HG03432 (cell line): ENCODE measurements around the gene BBS2.
A peak's percentile ranks its signal among the peaks of the same experiment; 100 is the strongest.

ENCODE experiments used
- ATAC-seq: cut with Tn5 transposase; IDR thresholded peaks from one replicate; pipeline ENCODE4 v1.9.1; 2021; ENCODE audit warnings: mild to moderate bottlenecking, moderate library complexity; ENCODE audit not compliant: unreplicated experiment

BBS2 gene

DNA sequence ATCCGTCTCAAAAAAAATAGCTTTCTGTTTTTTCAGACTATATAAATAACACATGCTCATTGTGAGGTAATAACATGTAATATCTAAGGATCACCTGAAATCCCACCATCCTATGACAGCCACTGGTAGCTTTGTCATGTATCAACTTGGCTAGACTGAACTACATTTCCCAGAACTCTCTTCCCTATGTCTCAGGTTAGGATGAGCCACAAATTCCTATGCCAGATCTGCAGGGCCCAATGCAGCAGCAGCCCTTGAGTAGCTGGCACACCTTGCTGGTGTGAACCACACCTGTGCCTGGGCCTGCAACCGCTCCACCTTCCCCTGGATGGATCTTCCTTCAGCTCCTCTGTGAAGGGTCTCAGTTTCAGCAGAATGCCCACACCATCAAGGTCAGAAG is 40.4 kb downstream of the BBS2 start:
- no peak for ATAC-seq

DNA sequence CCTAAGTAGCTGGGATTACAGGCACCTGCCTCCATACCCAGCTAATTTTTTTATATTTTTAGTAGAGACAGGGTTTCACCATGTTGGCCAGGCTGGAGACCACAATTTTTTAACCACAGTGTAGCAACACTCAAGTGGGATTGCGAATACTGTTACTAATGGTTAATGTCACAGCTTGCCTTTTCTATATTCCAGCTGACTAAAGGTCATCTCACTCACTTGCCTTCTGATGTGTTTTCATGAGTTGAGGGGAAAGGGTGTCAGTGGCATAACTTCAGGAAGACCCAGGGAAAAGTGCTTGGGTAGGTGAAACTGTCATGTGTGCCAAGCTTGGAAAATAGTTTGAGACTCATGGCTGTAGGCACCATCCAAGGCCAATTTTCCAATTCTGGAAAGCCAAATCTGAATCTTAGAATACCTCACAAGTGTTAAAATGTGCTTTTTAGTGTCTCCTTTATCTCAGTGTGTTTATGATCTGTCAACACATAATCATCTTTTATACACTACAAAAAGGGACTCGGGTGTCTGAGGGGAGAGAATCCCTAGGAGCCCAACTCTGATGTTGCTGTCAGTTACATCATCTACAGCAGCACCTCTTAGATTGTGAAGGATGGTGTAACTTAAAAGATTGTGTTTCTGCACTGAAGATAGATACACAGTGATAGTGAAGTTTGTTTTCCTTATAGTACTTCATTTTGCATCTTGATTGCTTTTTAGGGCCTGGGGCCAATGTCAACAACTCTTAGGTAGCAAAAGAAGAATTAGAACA is 41.4 kb downstream of the BBS2 start:
- ATAC-seq: no peak

DNA sequence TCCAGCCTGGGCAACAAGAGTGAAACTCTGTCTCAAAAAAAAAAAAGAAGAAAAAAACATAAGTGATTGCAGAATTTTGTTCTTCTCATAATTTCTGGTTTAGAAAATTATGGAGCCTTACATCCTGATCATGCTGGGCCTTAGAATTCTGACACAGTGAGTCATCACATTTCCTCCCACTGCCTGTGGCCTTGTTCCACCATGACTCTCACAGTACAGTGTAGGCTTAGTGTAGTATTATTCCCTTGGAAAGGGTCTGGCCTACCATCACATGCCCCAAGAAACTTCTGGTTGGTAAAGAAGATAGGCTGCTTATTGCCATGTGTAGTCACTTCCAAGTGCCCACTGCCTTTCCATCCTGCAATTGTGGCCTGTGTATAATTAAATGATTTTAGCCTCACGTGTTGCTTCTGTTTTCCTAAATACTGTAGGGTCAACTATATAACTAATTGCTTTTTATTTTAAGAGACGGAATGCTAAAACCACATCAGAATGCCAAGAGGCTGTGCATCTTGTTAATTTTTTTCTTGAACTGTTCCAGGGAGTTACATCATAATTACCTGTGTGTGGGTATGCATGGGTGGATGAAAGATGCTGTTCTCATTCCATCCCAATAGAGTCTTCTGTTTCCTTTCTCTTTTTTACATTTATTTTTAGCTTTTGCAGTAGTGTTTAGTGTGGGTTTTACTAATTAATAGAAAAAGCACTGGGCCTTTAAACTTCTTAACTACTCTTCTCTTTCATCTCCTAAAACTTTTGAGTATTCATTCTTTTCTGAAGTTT is 42.5 kb downstream of the BBS2 start:
- ATAC-seq: no peak

DNA sequence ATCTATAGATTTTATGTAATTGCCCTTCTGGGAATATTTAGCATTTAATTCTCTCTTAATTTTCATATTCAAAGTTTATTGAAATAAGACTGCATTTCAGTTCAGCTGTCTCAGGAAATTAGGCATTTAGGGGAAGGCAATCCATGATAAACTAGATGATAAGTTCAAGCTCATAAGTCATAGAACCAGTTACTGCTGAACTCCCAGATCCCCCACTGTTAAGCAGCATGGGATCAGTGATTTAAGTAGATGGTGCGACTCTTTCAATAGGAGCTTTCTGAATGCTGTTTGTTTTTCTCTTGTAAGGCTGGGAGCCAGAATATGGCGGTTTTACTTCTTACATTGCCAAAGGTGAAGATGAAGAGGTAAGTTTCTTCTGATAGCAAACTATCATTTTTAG is 44.6 kb downstream of the BBS2 start:
- no peak for ATAC-seq

DNA sequence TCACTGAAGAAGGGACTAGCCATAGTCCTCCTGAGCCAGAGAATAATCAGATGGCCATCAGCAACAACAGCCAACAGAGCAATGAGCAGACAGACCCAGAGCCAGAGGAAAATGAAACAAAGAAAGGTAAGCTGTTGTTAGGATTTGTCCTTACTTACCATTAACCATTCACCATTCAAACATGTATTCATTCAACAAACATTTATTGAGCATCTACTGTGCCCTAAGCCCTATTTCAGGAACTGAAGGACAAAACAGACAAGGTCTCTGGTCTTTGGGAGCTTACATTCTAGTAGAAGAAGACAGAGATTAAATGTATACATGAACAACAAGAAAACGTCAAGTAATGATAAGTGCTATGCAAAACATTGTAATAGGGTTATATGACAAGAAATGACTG is 49.2 kb downstream of the BBS2 start:
- ATAC-seq: no peak

DNA sequence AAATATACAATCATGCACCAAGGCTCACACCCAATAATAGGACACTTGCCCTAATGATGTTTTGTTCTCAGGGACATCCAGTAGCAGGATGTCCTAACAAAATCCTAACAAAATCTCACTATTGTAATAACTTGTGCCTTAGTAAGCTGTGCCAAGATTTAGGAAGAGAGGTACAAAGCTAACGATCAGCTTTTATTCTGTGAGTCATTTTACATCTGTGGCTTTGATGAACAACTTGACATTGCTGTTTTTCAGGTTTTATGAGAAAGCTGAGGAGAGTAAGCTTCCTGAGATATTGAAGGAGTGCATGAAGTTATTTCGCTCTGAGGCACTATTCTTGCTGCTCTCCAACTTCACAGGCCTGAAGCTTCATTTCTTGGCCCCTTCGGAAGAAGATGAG is 49.6 kb downstream of the BBS2 start:
- ATAC-seq: no peak

DNA sequence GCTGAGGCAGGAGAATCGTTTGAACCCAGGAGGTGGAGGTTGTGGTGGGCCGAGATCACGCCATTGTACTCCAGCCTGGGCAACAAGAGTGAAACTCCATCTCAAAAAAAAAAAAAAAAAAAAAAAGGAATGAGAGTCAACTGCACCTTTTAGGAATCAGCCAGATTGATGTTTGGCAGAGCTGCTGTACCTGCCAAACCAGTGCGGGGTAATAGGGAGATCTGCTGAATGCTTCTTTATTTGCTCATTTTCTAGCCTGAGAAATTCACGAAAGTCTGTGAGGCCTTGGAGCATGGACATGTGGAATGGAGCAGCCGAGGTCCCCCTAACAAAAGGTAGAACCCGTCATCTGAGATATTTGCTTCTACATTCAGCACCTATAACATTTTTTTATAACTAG is 50.1 kb downstream of the BBS2 start:
- no peak for ATAC-seq

DNA sequence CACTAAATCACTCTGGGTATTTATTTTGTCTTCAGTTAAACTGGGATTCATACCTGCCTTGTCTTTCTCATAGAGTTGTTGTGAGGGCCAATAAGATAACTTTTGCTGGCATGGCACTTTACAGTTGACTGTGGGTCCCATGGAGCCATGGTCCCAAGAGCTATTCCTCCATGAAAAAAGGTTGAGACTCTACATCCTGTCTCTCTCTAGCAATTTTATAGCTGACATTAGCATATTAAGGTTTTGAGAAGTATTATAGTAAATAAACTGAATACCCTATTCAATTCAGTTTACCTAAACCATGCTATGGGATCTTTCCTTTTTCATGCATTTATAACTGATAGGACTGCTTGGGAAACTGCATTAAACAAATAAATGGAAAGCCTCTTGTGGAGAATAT is 51.0 kb downstream of the BBS2 start:
- ATAC-seq: no peak

DNA sequence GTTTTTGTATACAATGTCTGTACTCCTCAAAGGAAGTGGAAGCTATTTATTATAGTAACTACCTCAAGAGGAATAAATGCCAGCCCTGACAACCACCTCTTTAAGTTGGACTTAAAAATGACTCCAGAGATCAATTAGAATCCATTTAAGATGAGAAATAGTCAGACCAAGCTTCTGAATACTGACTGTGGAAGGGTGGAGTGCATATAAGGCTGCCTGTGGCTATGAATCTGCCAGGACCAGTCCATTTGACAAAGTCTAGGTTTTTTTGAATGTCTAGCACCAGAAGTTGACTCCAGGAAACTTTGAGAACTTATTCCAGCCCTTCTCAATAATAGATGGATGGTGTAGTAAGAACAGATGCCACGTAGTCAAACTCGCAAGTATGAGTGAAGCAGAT is 53.5 kb downstream of the BBS2 start:
- no peak for ATAC-seq

DNA sequence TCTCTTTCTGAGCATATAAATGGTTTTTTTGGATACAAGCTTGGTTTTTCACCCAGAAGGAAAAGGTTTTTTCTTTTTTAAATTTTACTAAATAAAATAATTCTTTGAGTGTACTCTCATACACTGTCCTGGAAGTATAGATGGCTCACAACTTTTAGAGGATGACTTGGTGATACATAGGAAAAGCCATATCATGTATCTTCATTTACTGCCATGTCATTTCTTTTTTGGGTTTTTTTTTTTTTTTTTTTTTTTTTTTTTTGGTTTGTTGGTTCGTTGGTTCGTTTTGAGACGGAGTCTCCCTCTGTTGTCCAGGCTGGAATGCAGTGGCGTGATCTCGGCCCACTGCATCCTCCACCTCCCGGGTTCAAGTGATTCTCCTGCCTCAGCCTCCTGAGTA is 56.7 kb downstream of the BBS2 start:
- no peak for ATAC-seq

DNA sequence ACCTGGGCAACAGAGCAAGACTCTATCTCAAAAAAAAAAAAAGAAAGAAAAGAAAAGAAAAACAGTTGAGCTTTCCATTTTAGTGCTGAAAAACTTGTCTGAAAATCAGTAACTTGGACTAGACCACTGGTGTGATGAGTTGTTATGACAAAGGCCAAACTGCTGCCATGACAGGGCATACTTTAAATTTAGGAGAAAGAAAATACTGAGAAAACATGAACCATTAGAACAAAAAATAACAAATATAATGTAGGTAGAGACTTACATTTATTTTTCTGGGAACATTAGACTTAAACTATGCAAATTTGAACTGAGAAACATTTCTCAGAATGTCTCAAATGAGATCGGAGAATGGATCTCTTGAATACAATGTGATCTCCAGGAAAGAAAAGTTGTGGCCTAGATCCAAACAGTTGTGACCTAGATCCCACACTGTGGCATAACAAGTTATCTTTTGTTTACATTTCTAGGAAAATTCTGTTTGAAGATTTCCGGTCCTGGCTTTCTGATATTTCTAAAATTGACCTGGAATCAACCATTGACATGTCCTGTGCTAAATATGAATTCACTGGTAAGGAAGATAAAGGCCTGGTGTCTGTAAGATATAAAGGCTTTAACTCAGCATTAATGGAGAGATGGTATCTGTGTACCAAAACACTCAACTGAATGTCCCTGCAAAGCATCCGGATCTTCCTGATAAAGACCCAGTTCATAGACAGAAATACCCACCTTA is 57.6 kb downstream of the BBS2 start:
- ATAC-seq: no peak

DNA sequence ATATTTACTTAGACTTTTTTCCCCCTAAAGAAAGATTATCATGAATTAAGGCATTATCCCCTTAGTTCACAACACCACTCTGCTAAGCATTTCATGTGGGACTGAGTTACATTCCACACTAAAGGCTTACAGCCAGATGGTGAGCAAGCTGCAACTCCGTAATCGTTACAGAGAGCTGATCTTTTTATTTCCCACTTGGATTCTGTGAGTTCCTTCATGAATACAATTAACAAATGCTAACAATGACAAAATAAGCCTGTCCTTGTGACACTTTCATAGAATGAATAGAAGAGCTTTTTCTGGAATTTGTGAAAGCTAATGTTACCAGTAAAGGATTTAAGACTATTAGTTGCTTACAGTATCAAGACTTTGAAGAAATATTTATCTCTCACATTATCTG is 59.7 kb downstream of the BBS2 start:
- ATAC-seq: no peak

DNA sequence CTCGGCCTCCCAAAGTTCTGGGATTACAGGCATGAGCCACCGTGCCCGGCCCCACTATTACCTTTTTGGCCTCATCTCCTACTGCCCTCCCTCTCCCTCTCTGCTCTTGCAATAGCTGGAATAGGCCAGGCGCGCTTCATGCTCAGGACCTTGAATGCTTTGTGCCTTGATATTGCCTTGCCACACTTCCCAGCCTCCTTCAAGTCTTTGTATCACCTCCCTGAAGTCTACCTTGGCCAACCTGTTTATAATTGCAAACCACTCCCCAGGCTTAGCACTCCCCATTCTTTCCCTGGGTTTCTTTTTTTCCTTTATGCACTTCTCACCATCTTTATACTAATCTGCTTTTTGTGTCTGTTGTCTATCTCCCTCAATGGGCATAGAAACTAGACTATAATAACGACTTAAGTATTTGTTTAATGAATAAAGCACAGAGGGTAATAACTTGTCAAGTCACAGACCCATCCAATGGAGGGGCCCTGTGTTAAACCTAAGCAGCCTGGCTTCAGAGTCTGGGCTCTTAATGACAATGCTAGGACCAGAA is 61.8 kb downstream of the BBS2 start:
- no peak for ATAC-seq

DNA sequence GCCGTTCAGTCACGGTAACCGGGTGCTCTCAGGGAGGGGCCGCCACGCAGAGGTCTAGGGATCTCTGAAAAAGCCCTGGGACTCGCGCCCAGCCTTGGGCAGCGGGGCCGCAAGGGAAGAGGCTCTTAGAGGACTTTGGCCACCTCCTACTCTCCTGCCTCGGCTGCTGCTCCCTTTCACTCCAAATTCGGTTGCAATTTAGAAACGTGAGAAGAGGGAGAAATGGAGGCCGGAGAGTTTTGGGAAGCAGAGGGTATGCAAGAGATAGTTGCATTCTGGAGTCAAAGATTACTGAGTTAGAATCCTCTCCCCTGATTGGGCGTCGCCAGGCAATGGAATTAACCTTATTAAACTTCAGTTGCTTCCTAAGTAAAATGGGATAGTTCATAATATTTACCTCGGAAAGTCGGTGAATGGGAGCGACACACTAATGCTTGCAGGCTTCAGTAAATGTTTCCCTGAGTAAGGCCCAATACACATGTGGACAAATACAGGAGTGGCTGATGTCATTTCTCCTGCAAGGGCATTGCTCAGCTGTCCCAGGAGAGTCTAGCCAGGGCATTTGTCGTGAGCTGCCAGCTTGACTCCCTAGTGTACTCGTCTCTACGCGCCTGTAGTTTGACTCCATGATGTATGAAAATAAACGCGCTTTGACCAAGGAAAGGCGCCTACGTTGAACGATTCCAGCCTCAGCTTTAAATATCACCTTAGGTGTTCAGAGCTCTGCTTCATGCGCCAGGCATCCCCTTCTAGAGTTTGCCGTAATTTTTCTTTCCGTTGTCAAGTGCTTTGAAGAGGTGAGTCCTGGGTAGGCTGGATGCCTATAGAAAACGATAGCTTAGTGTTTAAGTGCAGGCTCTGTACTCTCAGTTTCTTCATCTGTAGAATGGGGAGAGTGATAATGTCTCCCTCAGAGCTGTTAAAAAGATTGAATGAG is 67.8 kb downstream of the BBS2 start:
- ATAC-seq: peak; percentile 51

DNA sequence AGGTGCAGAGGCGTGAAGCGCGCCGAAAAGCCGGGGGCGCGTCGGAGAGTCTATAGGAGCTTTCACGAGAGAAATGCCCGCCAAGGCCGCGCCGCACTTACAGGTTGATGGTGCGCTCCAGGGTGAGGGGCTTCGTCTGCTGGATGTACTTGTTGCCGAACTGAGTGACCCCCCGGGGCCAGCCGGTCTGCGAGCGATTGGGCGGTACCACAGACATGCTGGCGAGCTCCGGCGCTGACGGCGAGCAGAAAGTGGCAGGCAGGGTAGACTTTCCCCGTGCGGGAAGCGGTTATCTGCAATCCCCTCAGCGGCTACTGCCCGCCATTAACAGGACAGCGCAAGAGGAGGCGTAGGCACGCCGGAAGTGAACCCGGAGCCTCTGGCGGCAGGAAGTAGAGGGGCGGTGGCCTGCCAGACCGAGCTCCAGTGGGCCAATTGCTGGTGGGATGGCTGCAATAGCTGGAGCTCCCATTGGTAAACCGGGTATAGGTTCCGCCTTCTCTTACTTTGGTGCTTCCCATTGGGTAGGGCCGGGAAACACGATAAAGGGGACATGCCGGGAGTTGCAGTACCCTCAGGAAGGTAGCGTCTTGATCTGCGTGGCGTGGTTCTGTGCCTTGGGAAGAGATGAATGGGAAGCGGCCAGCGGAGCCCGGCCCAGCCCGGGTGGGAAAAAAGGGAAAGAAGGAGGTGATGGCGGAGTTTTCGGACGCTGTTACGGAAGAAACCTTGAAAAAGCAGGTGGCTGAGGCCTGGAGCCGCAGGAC is 68.7 kb downstream of the BBS2 start, which contains the start of the genes NUDT21 and OGFOD1:
Gene NUDT21, minus strand, starts transcription at position 347 of the 767 bp plus-strand sequence. Its CDS starts 130 bp downstream, at position 217.
Gene OGFOD1, plus strand, starts transcription at position 569 of the 767 bp plus-strand sequence. Its CDS starts 59 bp downstream, at position 628.
- ATAC-seq: peak; percentile 98

DNA sequence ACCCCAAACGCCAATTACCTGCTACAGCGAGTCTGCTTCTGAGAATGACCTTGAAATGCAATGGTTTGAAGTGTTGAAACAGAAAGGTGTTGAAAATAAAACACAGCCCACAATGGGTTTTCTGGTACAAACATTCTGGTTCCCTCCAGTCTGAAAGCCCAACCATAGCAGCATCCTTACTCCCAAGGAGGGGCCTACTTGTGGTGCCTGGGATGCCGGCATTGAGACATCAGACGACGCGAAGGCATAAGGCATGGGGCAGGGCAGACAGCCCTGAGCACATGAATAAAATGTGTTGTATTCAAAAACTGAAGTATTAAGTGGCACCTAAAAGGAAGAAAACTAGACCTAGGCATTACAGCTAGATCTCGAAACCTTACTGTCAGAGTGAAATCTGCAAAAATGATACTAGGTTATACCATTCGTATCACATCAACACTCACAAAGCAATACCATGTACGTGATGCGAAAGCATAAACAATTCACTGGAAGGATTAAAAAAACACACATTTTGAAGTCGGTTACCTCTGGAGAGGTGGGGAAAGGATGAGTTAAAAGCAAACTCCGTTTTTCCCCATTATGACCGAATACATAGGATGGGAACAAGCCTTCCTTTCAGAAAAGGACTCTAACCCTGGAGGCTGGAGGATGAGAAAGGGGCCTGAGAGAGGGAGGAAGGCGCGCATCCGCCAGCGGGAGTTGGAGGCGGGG is 69.4 kb downstream of the BBS2 start:
- ATAC-seq: peak; percentile 36

DNA sequence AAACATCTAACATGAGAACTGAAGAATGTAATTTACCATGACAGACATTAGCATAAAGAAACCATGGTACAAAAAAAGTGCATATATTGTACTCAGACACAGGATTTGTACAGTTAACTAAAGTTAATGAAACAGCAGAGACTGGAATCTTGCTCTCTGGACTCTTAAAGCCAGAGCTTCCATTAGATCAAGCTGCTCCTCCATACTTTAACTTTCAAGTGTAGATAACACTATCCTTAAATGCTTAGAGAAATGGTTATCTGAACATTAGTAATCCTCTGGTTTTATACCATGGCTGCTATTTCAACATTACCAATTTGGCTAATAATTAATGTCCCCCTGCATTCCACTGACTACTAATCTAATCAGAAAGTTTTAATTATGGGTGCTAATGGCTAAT is 71.8 kb downstream of the BBS2 start:
- no peak for ATAC-seq

DNA sequence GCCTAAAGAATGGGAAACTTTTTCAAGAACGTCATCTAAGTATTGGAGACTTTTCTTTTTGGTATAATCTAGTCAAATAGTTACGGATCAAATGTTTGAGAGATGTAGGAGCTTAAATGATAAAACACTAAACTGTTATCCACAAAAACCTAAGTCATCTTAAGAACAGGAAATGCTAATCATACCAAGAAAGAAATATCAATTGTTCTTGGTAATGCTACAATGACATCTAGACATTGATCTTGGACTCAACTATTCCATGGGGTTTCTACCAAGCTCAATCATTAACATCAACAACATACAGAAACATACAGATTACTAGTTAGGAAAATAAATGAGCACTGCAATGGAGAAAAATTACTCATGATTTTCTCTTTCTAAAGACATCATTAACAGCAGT is 72.5 kb downstream of the BBS2 start:
- no peak for ATAC-seq

DNA sequence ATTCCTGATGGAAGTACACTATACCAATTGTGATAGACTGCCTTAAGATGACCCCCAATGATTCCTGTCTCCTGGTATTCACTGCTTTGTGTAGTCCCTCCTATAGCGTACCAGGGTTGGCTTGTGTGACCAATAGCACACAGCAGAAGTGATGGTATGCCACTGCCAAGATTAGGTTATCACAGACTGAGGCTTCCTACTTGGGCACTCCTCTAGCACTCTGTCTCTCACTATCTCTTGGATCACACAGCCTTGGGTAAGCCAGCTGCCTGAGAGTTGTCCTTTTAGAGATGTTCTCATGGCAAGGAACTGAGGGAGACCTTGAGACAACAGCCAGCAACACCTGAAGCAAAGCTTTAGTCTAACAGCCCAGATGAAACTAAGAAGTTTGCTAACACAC is 81.8 kb downstream of the BBS2 start:
- no peak for ATAC-seq
